ENCODE results near the gene DVL1. TPM values are rescaled to one million over a fixed set of nuclear protein-coding genes. Genes with fewer than 3 reads are reported as not detected.
A peak's percentile ranks its signal among the peaks of the same experiment; 100 is the strongest.

Gene DVL1
- total and polyA plus RNA-seq, 2 of the 13 experiments (the other 11 are each of a cell fraction or from before 2014, with no cell fraction given) = 30.8 to 60.4 TPM

GRCh38 chr1:1358433-1359271 is 9.4 kb upstream of the DVL1 start, which contains the start of gene MXRA8 (continued):
- no peak for TF ChIP-seq ZNF646 (CRISPR knock-in tag; IDR thresholded peaks at IDR 0.05)
- no peak for TF ChIP-seq FOXM1 (CRISPR knock-in tag; IDR thresholded peaks at IDR 0.05)
- peak; percentile 56; the same call in 1 of the 2 replicates for TF ChIP-seq ZNF333 (CRISPR knock-in tag; IDR thresholded peaks at IDR 0.05; ENCODE audit: borderline replicate concordance)
- TF ChIP-seq MIER3 (CRISPR knock-in tag; IDR thresholded peaks at IDR 0.05; ENCODE audit: borderline replicate concordance) = no peak
- TF ChIP-seq FOXK2 (IDR thresholded peaks at IDR 0.05) = no peak
- no peak for TF ChIP-seq ASH2L (IDR thresholded peaks at IDR 0.05; ENCODE audit: insufficient read length, low read depth, low read length)
- TF ChIP-seq NR0B2 (CRISPR knock-in tag; IDR thresholded peaks at IDR 0.05) = peak; percentile 84
- no peak for TF ChIP-seq ZNF790 (CRISPR knock-in tag; IDR thresholded peaks at IDR 0.05; ENCODE audit: borderline replicate concordance)
- no peak for TF ChIP-seq ZNF260 (CRISPR knock-in tag; IDR thresholded peaks at IDR 0.05; ENCODE audit: borderline replicate concordance, low read depth)
- no peak for TF ChIP-seq TFE3 (CRISPR knock-in tag; IDR thresholded peaks at IDR 0.05)
- peak; percentile 76 for TF ChIP-seq THAP11 (CRISPR knock-in tag; IDR thresholded peaks at IDR 0.05)
- no peak for TF ChIP-seq ZKSCAN1 (IDR thresholded peaks at IDR 0.05; ENCODE audit: low read length)
- TF ChIP-seq SMAD1 (CRISPR knock-in tag; IDR thresholded peaks at IDR 0.05; ENCODE audit: borderline replicate concordance, low read depth) = no peak
- TF ChIP-seq ZNF616 (CRISPR knock-in tag; IDR thresholded peaks at IDR 0.05; ENCODE audit: low read depth) = no peak
- TF ChIP-seq IRF9 (CRISPR knock-in tag; IDR thresholded peaks at IDR 0.05; ENCODE audit: borderline replicate concordance) = no peak
- no peak for TF ChIP-seq RELA (CRISPR knock-in tag; IDR thresholded peaks at IDR 0.05)
- no peak for TF ChIP-seq ZNF83 (CRISPR knock-in tag; IDR thresholded peaks at IDR 0.05; ENCODE audit: borderline replicate concordance)
- no peak for TF ChIP-seq ZNF660 (CRISPR knock-in tag; IDR thresholded peaks at IDR 0.05; ENCODE audit: borderline replicate concordance, low read depth)

All from HepG2 (cell line).